ENCODE data around the gene SYCP1.

GRCh38 chr1:114820392-114820791 lies 34.3 kb upstream of the SYCP1 start:
- TF ChIP-seq POLR2AphosphoS5 (IDR thresholded peaks at IDR 0.05; ENCODE audit: low read depth, low read length) (no peak), POLR2A (IDR thresholded peaks at IDR 0.05; ENCODE audit: low read depth, low read length) (no peak)

Data from GM12892 (cell line).